ENCODE measurements around the gene PAPOLA. TPM values are rescaled to one million over a fixed set of nuclear protein-coding genes. Genes with fewer than 3 reads are reported as not detected.

PAPOLA gene
- total RNA-seq, 6 experiments from 2014 or later, result 115 to 148 (median 130) TPM

DNA sequence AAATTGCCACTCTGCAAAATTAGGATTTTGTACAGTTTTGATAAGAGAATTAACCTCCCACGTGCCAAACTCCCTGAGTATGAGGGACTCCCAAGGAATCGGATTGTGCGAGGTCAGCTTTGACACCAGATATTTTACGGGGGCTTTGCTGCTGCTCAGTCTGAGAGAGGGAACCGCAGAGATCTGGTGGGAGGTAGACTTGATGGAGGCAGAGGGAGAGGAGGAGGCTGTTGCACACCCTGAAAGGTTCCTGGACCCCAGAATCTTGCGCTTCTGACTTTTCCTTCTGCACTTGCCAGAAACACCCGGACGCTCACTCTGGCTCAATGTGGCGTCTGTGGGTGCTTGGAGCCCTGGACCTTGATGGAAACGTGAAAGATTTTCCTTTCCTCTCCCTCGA lies 83.9 kb downstream of the PAPOLA start:
- H3K9me3 Mint-ChIP-seq, result no peaks in the 10 kb centered on the region
- no peak for DNase-seq
- H3K27ac Mint-ChIP-seq, result no peak overlapping the region
- no peak overlapping the region for H3K4me3 Mint-ChIP-seq
- TF ChIP-seq, protein P1, sequence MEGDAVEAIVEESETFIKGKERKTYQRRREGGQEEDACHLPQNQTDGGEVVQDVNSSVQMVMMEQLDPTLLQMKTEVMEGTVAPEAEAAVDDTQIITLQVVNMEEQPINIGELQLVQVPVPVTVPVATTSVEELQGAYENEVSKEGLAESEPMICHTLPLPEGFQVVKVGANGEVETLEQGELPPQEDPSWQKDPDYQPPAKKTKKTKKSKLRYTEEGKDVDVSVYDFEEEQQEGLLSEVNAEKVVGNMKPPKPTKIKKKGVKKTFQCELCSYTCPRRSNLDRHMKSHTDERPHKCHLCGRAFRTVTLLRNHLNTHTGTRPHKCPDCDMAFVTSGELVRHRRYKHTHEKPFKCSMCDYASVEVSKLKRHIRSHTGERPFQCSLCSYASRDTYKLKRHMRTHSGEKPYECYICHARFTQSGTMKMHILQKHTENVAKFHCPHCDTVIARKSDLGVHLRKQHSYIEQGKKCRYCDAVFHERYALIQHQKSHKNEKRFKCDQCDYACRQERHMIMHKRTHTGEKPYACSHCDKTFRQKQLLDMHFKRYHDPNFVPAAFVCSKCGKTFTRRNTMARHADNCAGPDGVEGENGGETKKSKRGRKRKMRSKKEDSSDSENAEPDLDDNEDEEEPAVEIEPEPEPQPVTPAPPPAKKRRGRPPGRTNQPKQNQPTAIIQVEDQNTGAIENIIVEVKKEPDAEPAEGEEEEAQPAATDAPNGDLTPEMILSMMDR (IDR thresholded peaks at IDR 0.05), result no peak
- peaks cover 40% of the 10 kb centered on the region for H3K27me3 Mint-ChIP-seq (ENCODE audit: insufficient read depth)
- no peaks in the 10 kb centered on the region for H3K36me3 Mint-ChIP-seq (ENCODE audit: low read depth)
- H3K4me1 Mint-ChIP-seq (ENCODE audit: low read depth), result peaks cover 15% of the 10 kb centered on the region; the same call in 1 of the 2 replicates

DNA sequence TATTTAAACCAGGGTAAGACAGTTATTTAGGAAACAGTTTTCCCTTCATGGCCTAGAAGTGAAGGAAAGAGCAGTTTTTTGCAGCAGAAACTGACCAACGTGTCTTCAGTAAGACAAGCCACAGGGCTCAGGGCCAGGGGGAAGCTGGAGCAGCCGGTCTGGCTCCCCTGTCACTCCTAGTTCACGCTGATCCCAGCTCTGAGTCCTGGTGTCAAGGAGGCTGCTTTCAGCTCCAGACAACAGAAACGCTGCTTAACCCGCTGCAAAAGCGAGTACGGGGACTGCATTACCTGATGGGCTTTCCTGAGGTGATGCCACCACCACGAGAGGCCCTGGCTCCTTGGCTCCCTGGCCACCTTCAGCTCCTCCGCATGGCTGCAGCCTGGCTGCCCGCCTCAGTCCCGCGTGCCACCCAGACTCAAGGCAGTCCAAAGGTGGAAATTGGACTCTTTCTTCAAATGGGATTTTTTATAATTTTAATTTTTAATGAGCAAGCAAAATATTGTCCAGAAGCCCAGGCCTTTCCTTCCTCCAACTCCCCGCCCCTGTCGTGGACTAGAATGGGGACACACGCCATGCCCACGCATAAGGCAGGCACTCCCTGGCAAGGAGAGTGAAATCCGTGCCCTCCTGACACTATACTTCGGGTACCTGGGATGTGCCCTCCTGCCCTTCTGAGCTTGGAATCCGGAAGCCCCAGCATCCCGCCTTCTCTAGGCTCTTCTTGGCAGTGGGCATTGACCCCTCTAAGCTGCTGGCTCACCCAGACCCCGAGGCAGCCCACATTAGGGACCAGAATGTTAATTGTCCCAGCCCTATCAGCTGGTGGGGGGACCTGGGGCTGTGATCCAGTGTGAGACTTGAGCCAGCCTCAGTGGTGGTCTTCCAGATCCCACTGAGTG lies 85.0 kb downstream of the PAPOLA start:
- Mint-ChIP-seq H3K36me3 (ENCODE audit: low read depth) (no peaks in the 10 kb centered on the region), H3K9me3 (no peaks in the 10 kb centered on the region), H3K4me1 (ENCODE audit: low read depth) (peaks cover 15% of the 10 kb centered on the region; the same call in 1 of the 2 replicates), H3K4me3 (no peak overlapping the region), H3K27ac (no peak overlapping the region), H3K27me3 (ENCODE audit: insufficient read depth) (peaks cover 43% of the 10 kb centered on the region)
- no peak for DNase-seq
- TF ChIP-seq, protein P1 (IDR thresholded peaks at IDR 0.05), result no peak

DNA sequence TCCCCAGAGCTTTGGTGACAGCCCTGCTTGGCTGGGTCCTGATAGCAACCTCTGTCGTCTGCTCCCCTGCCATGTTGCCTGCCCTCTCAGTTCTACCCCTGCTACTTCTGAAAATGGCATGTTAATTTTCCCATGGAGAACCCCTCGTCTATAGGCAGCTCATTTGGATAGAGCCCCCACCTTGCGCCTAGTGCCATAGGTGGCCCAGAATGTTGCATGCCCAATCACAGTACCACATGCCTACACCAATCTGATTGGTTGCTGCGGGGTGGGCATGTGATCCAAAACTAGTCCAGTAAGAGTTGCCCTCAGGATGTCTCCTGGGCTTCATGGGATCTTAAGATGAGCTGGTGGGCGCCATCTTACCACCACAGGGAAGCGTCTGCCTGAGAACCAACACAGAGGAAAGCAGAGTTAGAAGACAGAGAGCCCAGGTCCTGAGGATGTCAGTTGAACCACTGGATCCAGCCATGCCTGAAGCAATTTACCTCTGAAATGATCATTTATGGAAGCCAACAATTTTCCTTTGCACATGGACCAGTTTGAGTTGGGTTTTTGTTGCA lies 85.7 kb downstream of the PAPOLA start:
- TF ChIP-seq, protein P1 (IDR thresholded peaks at IDR 0.05), result no peak
- no peaks in the 10 kb centered on the region for H3K36me3 Mint-ChIP-seq (ENCODE audit: low read depth)
- no peak overlapping the region for H3K4me3 Mint-ChIP-seq
- DNase-seq, result no peak
- no peaks in the 10 kb centered on the region for H3K9me3 Mint-ChIP-seq
- peaks cover 15% of the 10 kb centered on the region; the same call in 1 of the 2 replicates for H3K4me1 Mint-ChIP-seq (ENCODE audit: low read depth)
- H3K27me3 Mint-ChIP-seq (ENCODE audit: insufficient read depth), result peaks cover 40% of the 10 kb centered on the region
- H3K27ac Mint-ChIP-seq, result no peak overlapping the region

DNA sequence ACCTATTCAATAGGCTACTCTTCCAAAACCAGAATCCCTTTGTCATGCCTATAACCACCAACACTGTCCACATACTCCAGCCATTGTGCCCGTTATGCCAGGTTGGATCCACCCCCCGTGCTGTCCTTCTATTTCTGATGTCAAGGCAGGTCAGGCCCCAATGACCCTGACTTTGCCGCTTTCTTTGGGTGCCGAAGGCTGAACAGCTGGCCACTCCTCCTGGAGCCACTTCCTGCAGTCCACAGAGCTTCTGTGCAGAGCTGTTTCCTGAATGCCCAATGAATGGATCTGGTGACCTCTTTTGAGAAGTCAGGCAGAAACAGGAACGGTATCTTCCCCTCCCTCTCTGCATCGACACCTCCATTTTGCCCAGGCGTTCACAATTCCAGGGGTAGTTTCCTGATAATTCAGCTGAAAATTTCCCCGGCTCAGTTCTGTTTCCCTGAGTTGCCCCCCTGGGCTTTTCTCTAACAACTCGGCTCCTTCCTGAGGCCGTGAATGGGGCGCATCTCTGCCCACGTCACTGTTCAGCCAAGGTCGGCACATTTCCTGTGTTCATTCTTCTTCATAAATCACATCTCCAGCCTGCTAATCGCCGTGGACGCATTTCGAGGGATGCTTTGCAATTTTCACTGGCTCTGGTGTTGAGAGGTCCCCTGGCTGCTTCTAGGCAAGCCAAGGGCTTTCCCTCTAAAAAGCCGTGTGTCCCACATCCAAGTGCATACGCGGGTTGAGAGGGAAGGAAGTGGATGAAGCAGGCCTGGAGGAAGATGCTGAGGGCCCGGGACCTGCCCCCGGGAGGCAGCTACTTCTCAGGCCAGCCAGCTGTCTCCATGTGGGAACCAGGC lies 86.5 kb downstream of the PAPOLA start:
- Mint-ChIP-seq H3K9me3 (no peaks in the 10 kb centered on the region), H3K36me3 (ENCODE audit: low read depth) (no peaks in the 10 kb centered on the region)
- no peak for DNase-seq

DNA sequence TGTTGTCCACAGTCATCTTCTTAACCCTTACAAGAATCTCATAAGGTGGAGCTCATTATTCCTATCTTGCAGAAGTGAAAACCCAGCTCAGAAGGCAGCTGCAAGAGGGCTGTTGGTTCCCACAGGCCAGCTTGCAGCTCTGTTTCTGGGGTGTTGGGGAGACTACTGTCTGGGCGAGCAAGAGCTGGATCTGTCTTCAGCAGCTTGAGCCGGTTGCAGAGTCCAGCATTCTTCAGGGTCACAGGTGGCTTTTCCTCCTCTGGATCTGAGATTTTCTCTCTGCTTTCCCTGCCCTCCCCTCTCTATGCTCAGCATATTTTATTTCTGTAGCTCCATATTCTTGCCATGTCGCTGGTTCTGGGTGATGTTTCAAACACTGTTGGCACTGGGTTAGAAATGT lies 87.4 kb downstream of the PAPOLA start:
- Mint-ChIP-seq H3K9me3 (no peaks in the 10 kb centered on the region), H3K27ac (no peak overlapping the region), H3K36me3 (ENCODE audit: low read depth) (no peaks in the 10 kb centered on the region), H3K4me1 (ENCODE audit: low read depth) (peaks cover 15% of the 10 kb centered on the region; the same call in 1 of the 2 replicates), H3K4me3 (no peak overlapping the region), H3K27me3 (ENCODE audit: insufficient read depth) (peaks cover 39% of the 10 kb centered on the region)
- no peak for DNase-seq
- TF ChIP-seq, protein P1 (IDR thresholded peaks at IDR 0.05), result no peak

More for the DNA sequence above, 86.5 kb downstream of the PAPOLA start:
- H3K4me1 Mint-ChIP-seq (ENCODE audit: low read depth), result peaks cover 15% of the 10 kb centered on the region; the same call in 1 of the 2 replicates
- H3K4me3 Mint-ChIP-seq, result no peak overlapping the region
- no peak overlapping the region for H3K27ac Mint-ChIP-seq
- peaks cover 44% of the 10 kb centered on the region for H3K27me3 Mint-ChIP-seq (ENCODE audit: insufficient read depth)
- TF ChIP-seq, protein P1 (IDR thresholded peaks at IDR 0.05), result no peak
